Ovary (tissue), 9 donors: ENCODE data around the gene IGDCC3. TPM values are rescaled to one million over a fixed set of nuclear protein-coding genes. Genes with fewer than 3 reads are reported as not detected.

Source experiments
- DNase-seq, 5 donors: peaks; one replicate each; pipeline ENCODE4 v3.0.0-alpha.2; 2019 to 2020
- H3K27ac ChIP-seq, 2 donors: fragments of 200-600 bp; one replicate each; pipeline versions ENCODE4 v1.5.1 to v1.8.0; 2019 to 2022
- H3K27me3 ChIP-seq: fragments of 200-600 bp; one replicate; pipeline ENCODE4 v1.8.0; 2022
- H3K36me3 ChIP-seq: fragments of 200-600 bp; sonication (generic); one replicate; pipeline ENCODE4 v1.5.1; 2019
- H3K4me1 ChIP-seq: one replicate; pipeline ENCODE4 v1.8.1; 2013; ENCODE audit warnings: mild to moderate bottlenecking, moderate library complexity; ENCODE audit not compliant: insufficient read depth
- H3K4me3 ChIP-seq: fragments of 200-600 bp; sonication (generic); one replicate; pipeline ENCODE4 v1.5.1; 2017
- H3K9me3 ChIP-seq, 2 donors: fragments of 200-600 bp in 1 of 2; sonication (generic) in 1 of 2; one replicate each; pipeline versions ENCODE4 v1.5.1 to v1.8.1; 2013 to 2019; ENCODE audit warnings: mild to moderate bottlenecking in 1 of 2, moderate library complexity in 1 of 2
- CTCF ChIP-seq, 3 donors: fragments of 450-650 bp in 2 of 3; fragments of 200-600 bp in 1 of 3; IDR thresholded peaks; one replicate each; pipeline versions ENCODE4 v1.5.1 to v1.8.0; 2016 to 2022; ENCODE audit warnings: antibody characterized with exemption in 3 of 3, mild to moderate bottlenecking in 1 of 3
- EP300 ChIP-seq: sonication (generic); formaldehyde crosslinking; IDR thresholded peaks from one replicate; pipeline ENCODE4 v1.6.1; 2017; ENCODE audit warnings: antibody characterized with exemption
- POLR2A ChIP-seq: fragments of 450-650 bp; IDR thresholded peaks from one replicate; pipeline ENCODE4 v1.6.1; 2017; ENCODE audit warnings: antibody characterized with exemption, mild to moderate bottlenecking, moderate library complexity
- WGBS, 3 donors: extraction: QIAGEN DNeasy Blood & Tissue Kit in 1 of 3; methylation state at CpG; one replicate each; pipeline versions ENCODE4 v1.1.5 to v1.1.7; 2013 to 2017; 5-methylcytosine and 5-hydroxymethylcytosine counted together
- intact Hi-C, 4 donors: fragments of 100-400 bp; cut with DNase I; formaldehyde crosslinking; loops; one replicate each; pipeline versions ENCODE4 v1.11.0 to v1.15.1; 2022 to 2023
- polyA plus RNA-seq, 2 donors: library from polyadenylated mRNA; stranded (reverse); fragments of 200-250 nt in 1 of 2; fragments of 350-450 nt in 1 of 2; fragmentation: Illumina TruSeq in 1 of 2; extraction: RNeasy Lipid Tissue Mini Kit (QIAGEN cat#74804) in 1 of 2; gene quantifications; one replicate each; pipeline ENCODE4 v1.2.3, GENCODE V29; 2013 to 2014
- total RNA-seq, 7 donors: library from RNA; depleted of rRNA in 2 of 7; stranded (reverse); fragments of >200 nt in 2 of 7; fragmentation: NEBNext Ultra II Directional in 3 of 7; extraction: Animal tissue kit (Norgen Biotek cat#: 25700) in 3 of 7; gene quantifications; one replicate each; pipeline versions ENCODE4 v1.1.0 to v1.2.4, GENCODE V29; 2016 to 2023
- donor health status: DM: no; HTN: no; CAD: no; lungs with moderate emphysema.
- donor health status: DM: no; HTN: no; CAD: no.
- donor health status: Bipolar disorder and iron deficiency.
- donor health status: DM: yes; HTN: yes; CAD: no.
- donor health status: DM: no; HTN: no; CAD: no.
- donor health status: DM: yes; HTN: yes; CAD: no.

IGDCC3 gene
- total and polyA plus RNA-seq, 9 donors = 0.11 to 1.8 (median 0.74) TPM

GRCh38 chr15:65393091-65393490 is 15.3 kb upstream of the IGDCC3 start:
- no peak overlapping the region for H3K27ac ChIP-seq
- intact Hi-C loops = no loop called here
- H3K27me3 ChIP-seq = no peaks in the 10 kb centered on the region
- no peaks in the 10 kb centered on the region for H3K4me1 ChIP-seq
- no peaks in the 10 kb centered on the region for H3K36me3 ChIP-seq
- H3K9me3 ChIP-seq = no peaks in the 10 kb centered on the region
- H3K4me3 ChIP-seq = no peak overlapping the region
- DNase-seq = no peak
- WGBS, 3 donors = 88 to 92% (median 90%) methylated on average over 13 of the region's 13 CpGs
- TF ChIP-seq EP300 (no peak), POLR2A (no peak), CTCF (IDR thresholded peaks at IDR 0.05) (no peak)

GRCh38 chr15:65392368-65392767 is 14.6 kb upstream of the IGDCC3 start:
- no peak for DNase-seq
- no peaks in the 10 kb centered on the region for H3K4me1 ChIP-seq
- intact Hi-C loops = no loop called here
- no peaks in the 10 kb centered on the region for H3K36me3 ChIP-seq
- no peak overlapping the region for H3K4me3 ChIP-seq
- WGBS, 3 donors = 81 to 91% (median 82%) methylated on average over 2 of the region's 2 CpGs
- TF ChIP-seq CTCF (IDR thresholded peaks at IDR 0.05) (no peak), POLR2A (no peak), EP300 (no peak)
- no peaks in the 10 kb centered on the region for H3K9me3 ChIP-seq
- no peak overlapping the region for H3K27ac ChIP-seq
- H3K27me3 ChIP-seq = no peaks in the 10 kb centered on the region

GRCh38 chr15:65391732-65392131 is 13.9 kb upstream of the IGDCC3 start:
- no peak overlapping the region for H3K4me3 ChIP-seq
- TF ChIP-seq POLR2A = no peak
- TF ChIP-seq CTCF (IDR thresholded peaks at IDR 0.05) = no peak
- no peak for TF ChIP-seq EP300
- no peak for DNase-seq

GRCh38 chr15:65390447-65390846 is 12.6 kb upstream of the IGDCC3 start:
- H3K27me3 ChIP-seq = no peaks in the 10 kb centered on the region
- no peaks in the 10 kb centered on the region for H3K9me3 ChIP-seq
- TF ChIP-seq POLR2A (no peak), CTCF (IDR thresholded peaks at IDR 0.05) (no peak), EP300 (no peak)
- no peak for DNase-seq
- H3K4me1 ChIP-seq = peaks cover 7% of the 10 kb centered on the region
- no peaks in the 10 kb centered on the region for H3K36me3 ChIP-seq
- WGBS, 3 donors = 79 to 90% (median 85%) methylated on average over 1 of the region's 1 CpG
- H3K27ac ChIP-seq = no peak overlapping the region
- intact Hi-C loops = no loop called here
- no peak overlapping the region for H3K4me3 ChIP-seq

More at GRCh38 chr15:65391732-65392131, 13.9 kb upstream of the IGDCC3 start:
- Histone ChIP-seq H3K4me1 (peaks cover under 1% of the 10 kb centered on the region), H3K27ac (no peak overlapping the region), H3K27me3 (no peaks in the 10 kb centered on the region), H3K36me3 (no peaks in the 10 kb centered on the region), H3K9me3 (no peaks in the 10 kb centered on the region)
- intact Hi-C loops = no loop called here
- WGBS, 3 donors = 90 to 95% (median 92%) methylated on average over 10 of the region's 10 CpGs

DNA sequence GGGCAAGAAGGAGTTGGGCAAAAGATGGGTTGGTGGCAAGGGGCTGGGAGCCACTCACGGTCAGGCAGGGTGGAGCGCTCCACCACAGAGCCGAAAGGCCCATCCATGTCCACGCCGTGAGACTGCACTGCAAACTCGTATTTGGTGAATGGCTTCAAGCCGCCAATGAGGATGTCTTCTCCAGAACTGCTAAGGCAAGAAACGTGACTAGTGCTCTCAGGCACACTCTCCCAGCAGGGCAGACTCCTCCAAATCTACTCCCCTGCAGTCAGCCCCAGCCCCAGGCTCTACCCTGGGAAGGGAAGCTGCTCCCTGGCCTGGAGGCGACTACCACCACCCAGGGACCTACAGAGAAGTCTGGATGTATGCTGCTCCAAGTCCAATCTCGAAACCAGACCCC is 11.4 kb upstream of the IGDCC3 start:
- Histone ChIP-seq H3K27me3 (no peaks in the 10 kb centered on the region), H3K4me3 (no peak overlapping the region), H3K9me3 (no peaks in the 10 kb centered on the region), H3K4me1 (peaks cover 15% of the 10 kb centered on the region), H3K27ac (no peak overlapping the region), H3K36me3 (no peaks in the 10 kb centered on the region)
- no peak for DNase-seq
- TF ChIP-seq CTCF (IDR thresholded peaks at IDR 0.05) (no peak), POLR2A (no peak), EP300 (no peak)
- intact Hi-C loops = no loop called here
- 81 to 94% (median 91%) methylated on average over 10 of the region's 10 CpGs for WGBS, 3 donors
